Germinal center (tissue), 1 donor: ENCODE data around the gene CRIP2.

Experiments
- DNase-seq: peaks from one replicate; pipeline ENCODE4 v3.0.0; 2012; ENCODE audit warnings: mixed read lengths, low spot score

The CRIP2 gene

GRCh38 chr14:105476831-105477659, 2.4 kb downstream of the CRIP2 start:
- DNase-seq = no peak

- peak; percentile 48 for DNase-seq
Observed at GRCh38 chr14:105477660-105478397, 3.2 kb downstream of the CRIP2 start.

DNA sequence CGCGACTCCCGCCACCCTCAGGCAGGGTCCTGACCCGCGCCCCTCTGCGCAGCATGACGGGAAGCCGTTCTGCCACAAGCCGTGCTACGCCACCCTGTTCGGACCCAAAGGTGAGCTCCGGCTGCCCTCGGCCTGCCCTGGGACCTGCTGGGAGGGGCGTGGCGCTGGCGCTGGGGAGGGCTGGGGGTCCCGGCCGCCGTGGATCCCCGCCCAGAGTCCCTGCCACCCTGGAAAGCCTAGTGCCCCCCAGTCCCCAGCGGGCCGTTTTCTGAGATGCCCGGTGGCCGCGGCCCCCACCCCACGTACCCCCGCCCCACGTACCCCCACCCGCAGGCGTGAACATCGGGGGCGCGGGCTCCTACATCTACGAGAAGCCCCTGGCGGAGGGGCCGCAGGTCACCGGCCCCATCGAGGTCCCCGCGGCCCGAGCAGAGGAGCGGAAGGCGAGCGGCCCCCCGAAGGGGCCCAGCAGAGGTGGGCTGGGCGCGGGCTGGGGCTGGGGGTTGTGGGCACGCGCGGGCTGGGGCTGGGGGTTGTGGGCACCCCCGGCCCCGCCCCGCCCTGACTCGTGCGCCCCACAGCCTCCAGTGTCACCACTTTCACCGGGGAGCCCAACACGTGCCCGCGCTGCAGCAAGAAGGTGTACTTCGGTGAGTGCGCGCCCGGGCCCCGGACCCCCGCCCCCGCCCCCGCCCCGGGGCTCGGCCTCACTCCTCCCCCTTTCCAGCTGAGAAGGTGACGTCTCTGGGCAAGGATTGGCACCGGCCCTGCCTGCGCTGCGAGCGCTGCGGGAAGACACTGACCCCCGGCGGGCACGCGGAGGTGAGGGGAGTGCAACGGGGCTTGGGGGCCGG, 4.0 kb downstream of the CRIP2 start:
- DNase-seq = no peak

- no peak for DNase-seq
Observed at GRCh38 chr14:105479431-105480158, 5.0 kb downstream of the CRIP2 start.

DNA sequence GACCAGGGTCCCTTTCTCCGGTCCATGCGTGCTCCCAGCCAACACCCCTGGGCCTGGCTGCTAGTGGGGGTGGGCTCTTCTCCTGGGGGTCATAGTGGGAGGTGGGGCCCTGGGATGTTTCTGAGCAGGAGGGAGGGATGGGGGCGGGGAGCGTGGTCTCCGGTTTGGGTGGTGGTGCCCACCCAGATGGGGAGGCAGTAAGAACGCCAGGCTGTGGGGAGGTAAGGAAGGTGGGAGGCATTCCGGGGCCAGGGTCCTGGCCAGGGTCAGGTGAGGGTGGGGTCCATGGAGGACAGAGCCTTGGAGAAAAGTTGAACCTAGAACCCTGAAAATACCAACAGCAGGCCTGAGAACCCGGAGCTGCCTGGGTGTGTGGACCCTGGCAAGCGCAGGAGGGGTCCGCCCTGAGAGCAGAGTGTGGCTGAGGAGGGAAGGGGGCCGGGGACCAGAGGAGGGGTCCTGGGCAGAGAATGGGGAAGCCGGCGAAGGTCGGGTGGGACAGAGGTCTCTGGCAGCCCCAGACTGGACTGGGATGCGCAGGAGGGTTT, 5.7 kb downstream of the CRIP2 start:
- DNase-seq = no peak

- peak; percentile 87 for DNase-seq
Observed at GRCh38 chr14:105480807-105481801, 6.5 kb downstream of the CRIP2 start.

GRCh38 chr14:105481886-105482457, 7.4 kb downstream of the CRIP2 start:
- peak; percentile 89 for DNase-seq

DNA sequence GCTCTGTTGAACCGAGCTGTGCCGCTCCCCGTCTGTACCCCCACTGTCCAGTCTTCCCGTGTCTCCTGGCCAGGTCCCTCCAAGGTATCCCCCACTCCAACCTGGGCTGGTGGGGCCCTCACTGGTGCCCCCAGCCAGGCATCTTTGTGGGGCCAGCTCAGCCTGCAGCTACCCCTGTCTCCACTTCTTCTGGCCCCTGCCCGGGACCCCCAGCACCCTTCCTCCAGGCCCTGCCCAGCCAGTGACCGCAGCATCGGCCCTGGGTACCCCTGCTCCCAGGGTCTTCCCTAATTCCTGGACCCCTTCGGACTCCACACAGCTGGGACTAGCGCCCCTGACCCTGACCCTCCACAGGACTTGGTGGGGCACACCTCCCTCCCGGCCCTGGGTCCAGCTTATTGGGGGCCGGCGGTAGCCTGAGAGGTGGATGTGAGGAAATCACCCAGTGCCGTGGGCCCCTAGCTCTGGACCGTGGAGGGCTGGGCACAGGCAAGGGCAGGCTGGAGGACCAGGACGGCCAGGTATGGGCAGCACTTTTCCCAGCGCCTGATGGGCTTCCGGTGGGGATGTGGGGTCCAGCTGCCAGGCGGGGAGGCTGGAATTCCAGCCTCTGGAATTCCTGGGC, 8.0 kb downstream of the CRIP2 start:
- DNase-seq = no peak

DNA sequence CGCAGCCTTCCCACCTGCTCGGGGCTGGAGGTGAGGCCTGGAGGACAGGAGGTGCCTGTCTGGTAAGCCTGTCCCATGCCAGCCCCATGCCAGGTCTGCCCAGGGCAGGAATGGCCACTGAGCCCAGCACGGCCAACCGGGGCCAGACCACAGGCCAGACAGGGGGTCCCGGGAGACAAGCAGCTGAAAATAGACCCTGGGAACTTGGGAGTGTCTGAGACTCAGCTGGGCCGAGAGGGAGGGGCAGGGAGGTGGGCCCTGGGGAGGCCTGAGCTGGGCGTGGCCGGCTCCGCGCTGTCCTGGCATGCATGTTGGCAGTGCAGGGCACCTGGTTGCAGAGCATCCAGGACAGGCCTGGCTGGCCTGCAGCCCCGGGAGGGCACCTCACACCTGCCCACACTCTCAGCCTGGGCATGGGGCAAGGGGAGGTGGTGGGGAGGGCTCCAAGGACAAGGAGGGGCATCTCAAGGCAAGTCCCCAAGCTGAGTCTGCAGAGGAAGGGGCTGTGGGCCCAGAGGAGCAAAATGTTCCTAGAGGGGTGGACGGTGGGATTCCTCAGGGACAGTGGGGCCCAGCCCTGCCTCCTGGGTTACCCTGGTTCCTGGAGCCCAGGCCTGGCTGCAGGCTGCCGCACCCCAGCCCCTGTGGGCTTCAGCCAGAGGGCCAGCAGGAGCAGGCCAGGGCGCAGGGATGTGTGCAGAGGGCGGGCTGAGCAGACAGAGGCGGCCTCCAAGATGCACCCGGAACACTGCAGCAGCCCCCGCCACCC, 8.9 kb downstream of the CRIP2 start:
- DNase-seq = no peak

DNA sequence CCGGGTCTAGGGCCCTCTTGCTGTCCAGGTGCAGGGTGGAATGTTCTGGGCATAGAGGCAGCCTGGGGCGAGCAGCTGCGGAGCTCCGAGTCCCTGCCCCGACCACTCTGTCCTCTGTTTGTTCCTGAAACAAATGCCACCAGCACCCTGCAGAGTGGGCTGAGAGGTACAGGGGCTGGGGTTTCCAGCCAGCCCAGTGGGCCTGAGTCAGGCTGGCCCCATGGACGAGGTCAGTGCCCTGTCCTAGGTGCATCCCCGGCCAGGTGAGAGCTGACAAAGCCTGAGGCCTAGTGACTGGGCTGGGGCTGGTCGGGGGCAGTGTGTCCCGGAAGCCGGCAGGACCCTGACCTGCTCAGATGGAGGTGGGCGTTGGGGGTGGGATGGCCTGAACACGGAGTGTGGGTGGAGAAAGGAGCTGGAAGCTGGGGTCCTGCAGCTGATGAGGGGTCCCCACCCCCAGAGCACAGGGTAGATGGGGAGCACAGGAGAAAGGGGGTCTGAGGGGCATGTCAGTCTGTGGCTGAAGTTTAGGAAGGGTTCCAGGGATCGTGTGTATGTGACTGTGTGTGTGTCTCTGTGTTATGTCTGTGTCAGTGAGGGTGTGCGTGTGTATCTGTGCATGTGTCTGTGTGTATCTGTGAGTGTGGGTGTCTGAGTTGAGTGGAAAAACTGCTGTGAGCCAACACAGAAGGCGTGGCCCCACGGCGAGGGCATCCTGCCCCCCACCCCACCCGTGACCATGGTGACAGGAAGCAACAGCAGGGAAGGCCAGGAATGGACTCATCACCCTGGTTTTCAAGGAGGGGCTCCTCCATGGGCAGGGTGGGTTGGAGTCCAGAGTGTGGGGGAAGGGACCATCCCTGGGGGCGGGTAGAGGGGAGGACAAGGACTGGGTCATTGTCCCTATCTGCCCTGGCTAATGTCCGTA, 9.7 kb downstream of the CRIP2 start:
- DNase-seq = no peak

DNA sequence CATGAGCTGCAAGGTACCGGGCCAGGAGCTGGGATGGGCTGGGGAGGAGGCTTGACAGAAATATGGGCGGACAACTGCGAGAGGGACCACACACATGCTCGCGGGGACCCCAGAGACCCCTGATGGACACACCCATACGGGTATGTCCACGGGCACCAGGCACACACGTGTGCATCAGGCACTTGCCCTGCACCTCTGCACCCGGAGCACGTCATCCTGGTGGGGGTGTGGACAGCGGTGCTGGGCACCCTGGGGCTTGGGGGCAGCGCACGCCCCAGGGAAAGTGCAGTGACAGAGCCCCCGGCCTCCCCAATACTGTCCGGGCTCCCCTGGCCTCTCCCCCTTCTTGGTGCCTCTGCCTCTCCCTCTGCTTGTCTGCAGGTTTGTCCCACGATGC, 10.4 kb downstream of the CRIP2 start:
- no peak for DNase-seq

GRCh38 chr14:105485739-105486162, 11.1 kb downstream of the CRIP2 start:
- no peak for DNase-seq

DNA sequence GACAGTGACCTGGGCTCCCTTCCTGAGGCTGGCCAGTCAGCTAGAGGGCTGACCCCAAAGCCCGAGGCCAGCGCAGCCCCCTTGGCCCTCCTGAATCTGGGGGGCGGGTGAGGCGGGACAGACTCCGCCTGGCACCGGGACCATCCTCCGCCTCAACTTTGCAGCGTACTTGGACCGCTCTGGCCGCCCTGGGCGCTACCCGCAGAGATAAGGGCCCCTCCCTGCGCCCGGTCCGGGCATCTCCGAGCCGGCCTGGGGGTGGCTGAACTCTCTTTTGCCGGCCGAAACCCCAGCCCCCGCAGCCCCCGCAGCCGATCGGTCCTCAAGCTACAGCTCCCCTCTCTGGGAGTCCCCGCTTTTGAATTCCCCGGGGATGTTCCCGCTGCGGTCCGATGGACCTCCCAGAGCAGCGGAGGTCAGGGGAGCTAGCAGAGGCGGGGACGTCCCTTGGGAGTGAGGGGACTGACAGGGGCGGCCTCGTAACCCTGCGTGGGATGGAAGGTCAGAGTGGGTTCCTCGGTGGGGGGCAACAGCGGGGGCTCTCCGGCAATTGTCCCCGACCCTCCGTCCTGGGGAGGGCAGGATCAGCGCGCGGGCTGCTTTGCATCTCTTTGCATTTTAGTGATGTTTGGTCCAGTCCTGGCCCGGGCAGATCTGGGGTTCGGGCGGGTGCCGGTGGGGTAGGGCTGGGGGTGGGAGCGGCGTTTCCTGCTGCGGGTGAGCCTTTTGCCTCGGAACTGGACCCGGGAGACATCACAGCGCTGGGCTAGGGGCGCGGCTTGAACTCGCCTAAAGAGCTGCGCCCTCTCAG, 11.7 kb downstream of the CRIP2 start, which contains the start of gene CRIP1:
Gene CRIP1, plus strand, starts transcription at position 724 of the 811 bp plus-strand sequence. CDS start 374 bp downstream, outside the sequence.
- DNase-seq = no peak

DNA sequence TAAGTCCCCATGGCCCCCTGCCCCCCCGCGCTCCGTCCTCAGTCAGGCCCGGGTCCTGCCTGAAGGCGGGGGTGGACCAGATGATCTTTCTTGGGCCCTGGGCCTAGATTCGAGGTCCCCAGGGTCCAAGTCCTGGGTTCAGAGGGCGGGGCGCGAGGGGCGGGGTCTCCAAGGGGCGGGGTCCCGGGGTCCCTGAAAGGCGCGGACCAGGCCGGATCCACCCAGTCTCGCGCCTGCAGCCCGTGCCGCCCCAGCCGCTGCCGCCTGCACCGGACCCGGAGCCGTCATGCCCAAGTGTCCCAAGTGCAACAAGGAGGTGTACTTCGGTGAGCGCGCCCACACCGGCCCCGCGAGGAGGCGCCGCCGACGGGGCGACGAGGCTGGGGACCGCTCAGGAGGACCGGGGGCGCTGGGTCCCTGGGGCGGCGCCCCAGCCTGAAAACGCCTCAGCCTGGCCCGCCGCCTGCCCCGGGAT, 12.4 kb downstream of the CRIP2 start:
- DNase-seq = no peak

GRCh38 chr14:105487449-105487985, 12.9 kb downstream of the CRIP2 start:
- DNase-seq = peak; percentile 70
